DMS53 (cell line): Measurements from ENCODE around the gene FCHSD2.
"Not testable (repeated sequence)": the region's sequence is repeated elsewhere in the genome, so short reads cannot be mapped to it uniquely, and the experiment has no call there.

Experiments
- DNase-seq: peaks from one replicate; lab custom pipeline; 2025; lab: John Stamatoyannopoulos, UW

The FCHSD2 gene

DNA sequence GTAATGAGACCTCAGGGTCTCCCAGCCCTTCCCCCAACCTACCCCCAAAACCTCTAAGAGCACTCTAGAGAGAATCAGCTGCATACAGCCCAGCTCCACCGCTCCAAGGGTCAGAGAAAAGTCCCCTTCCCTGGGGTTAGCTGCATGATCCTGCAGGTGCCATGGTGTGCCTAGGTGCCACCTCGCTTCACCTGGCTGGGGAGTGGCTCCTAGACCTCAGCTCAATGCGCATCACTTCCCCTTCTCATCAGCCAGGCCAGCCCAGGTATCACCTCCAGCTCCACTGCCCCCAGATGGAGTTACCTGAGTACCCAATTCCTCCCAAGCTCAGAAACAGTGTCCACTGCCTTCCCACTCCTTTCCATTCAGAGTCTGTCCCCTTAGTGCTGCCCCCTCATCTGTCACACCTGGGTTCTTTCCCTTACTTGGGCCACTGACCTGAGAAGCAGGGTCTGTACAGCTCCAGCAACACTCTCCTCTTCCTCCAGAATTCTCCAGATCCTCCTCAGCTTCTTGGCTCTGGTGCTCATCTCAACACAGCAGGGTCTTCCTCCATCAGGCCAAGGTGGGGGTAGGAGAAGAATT lies 349.6 kb downstream of the FCHSD2 start:
- peak; percentile 61 for DNase-seq

DNA sequence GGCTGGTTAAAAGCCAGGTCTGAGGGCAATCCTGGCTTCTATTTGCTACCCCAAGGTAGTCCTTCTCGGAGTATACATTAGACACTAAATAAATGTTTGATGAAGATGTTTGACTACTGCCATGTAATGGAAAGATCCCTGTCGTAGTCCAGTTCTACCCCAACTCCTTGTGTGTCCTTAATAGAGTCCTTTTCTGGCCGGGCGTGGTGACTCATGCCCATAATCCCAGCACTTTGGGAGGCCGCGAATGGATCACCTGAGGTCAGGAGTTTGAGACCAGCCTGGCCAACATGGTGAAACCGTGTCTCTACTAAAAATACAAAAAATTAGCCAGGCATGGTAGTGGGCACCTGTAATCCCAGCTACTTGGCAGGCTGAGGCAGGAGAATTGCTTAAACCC lies 350.9 kb downstream of the FCHSD2 start:
- DNase-seq = not testable (repeated sequence)

DNA sequence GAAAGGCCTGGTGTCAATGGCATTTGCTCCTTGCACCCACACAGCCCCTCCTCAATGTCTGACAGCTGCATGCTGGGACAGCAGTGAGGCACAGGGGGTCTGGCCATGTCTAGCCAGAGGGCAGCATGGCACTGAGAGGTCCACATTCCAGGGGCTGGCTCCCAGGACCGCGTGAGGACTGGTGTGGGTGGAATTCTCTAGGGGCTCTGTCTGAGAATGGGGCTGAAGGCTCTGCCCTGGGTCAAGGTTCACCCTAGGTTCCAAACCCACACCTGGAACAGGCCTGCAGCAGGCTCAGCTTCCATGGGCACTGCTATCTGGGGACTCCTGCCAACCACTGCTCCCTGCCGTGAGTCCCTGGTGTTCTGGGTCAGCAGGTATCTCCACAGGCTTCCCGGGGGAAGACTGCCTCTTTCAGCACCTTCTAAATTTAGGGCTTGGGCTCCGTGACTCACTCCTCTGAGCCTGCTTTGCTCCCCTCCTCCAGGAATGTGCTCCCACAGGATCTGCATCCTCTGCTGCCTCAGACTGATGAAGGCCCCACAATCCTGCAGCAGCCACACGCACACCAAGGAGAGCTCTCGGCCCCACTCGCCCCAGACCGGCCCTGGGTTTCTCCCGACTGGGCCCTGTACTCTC lies 352.5 kb downstream of the FCHSD2 start:
- no peak for DNase-seq

GRCh38 chr11:72788241-72788640 lies 353.9 kb downstream of the FCHSD2 start:
- no peak for DNase-seq

DNA sequence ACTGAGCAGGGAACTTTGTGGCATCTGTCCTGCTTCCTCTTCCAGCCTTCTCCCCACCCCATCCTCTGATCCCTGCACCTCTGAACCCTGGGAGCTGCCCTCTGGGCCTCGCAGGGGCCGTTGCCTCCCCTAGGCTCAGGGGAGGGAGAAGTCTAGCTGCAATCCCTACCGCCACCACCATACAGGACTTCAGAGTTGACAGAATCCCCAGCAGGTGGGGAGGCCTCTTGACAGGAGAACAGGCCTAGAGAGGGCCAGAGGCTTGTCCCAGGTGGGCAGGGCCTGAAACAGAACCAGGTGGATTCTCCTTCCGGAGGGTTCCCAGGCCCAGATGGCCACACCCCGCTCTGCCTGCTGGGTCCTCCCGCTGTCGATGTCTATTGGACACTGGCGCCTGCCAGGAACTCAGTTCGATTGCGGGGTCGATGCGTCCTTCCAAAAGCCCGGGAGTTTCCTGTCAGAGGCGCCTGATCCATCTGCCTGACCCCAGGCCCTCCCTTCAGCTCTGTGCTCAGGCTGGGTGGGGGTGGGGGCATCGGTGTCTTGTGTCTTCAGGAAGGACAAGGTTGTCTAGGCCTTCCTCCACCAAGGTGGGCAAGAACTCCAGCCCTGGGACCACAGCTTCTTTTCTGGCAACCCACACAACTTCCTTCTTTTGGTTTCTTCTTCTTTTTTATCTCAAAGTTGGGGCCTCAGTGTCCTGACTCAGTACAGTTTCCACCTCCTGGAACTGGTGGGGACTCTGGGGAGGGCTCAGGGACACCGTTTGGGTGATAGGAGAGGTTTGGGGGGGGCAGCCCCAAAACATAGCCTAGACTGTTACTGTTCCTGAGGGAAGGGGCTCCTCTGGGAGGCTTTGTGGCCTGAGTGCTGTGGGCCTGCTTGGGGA lies 354.7 kb downstream of the FCHSD2 start:
- peak; percentile 100 for DNase-seq
